ENCODE results near the gene CNOT4.
A peak's percentile ranks its signal among the peaks of the same experiment; 100 is the strongest.
"Not testable (repeated sequence)": the region's sequence is repeated elsewhere in the genome, so short reads cannot be mapped to it uniquely, and the experiment has no call there.

The CNOT4 gene

DNA sequence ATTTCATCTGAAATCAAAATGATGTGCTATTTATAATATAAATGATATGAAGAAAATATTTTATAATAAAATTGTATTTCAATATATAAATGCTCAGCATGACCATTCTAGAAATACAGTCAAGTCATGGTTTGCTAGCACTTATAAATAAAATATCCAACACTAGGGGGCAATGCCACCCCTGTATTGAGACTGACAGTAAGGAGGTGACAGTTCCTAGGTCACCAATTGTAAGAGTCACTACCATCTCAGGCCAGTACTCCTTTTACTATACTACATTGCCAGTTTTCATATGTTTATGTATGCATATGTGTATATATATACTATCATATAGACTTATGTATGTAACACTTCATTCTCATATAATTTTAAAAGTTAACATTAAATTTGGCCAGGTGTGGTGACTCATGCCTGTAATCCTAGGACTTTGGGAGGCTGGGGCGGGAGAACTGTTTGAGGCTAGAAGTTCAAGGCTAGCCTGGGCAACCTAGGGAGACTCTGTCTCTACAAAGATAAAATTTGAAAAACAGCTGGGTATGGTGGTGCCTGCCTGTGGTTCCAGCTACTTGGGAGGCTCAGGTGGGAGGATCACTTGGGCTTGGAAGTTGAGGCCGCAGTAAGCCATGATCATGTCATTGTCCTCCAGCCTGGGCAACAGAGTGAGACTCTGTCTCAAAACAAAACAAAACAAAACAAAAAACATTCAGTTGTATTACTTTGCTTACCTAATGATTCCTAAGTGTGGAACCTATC, 2.4 kb upstream of the CNOT4 start:
- no peak for DNase-seq

DNA sequence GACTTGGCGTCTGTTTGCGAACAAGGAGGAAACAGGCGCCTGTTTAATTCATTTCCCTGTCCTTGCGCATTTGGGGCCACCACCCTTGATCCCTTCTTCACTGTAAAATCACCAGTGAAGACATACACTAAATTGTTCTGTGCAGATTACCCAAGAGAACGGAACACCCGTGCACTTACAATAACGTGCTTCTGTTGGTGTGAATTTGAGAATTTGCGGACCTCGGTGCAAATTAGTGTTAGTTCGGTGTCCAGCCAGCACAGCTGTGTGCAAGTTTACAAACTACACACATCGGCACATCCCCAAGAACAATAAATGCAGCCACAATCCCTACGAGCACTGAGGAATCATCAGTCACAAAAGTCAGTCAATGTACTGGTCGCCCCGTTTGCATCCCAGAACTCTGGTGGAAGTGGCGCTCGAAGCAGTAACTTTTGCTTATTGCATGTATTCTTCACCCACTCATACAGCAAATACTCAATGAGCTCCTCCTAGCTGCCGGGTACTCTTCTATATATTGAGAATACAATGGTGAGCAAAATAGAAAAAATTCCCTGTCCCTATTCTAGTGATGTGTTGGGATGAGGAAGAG, 786 bp upstream of the CNOT4 start:
- no peak for DNase-seq

DNA sequence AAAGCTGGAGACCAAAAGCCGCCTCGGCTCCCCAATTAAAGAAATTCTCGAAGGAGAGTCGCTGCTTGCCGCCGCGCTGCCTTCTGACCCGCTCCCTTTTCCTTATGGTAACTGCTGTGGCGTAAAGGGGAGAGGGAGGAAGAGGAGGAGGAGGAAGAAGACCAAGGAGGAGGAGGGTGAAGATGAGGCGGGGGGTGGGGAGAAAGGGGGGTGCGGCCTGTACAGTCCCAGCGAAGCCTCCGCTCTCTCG, 388 bp downstream of the CNOT4 start:
- no peak for DNase-seq

DNA sequence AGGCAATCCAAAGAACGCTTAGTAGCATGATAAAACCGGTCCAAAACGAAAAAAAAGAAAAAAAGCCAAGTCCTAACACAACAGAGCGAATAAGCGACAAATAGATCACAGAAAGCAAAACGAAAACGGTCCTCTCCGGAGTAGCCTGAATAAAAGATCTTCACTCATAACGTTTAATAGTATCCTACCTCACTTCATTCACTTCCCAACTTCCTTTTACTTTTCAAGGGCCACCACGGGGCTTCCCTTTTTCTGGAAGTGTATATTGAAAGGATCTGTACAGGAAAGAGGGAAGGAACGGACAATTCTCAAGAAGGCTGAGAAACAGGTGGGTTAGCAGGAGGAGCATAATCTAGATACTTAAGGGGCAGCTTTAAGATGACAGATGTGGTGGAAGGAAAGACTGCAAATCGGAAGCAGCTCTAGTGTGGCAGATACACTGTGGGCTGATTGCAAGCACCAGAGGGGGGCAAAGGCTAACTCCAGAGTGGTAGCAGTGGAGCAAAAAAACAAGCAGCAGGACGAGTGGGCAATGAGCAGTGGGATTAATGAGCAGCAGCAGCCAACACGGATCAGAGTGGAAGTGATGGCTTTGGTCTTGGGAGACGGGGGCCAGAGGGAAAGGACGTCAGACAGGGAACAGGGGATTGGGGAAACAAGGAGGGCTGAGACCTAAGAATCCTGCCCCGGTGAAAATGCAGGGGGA, 866 bp downstream of the CNOT4 start:
- peak; percentile 2 to 7 for DNase-seq

GRCh38 chr7:135501402-135501801, 8.5 kb downstream of the CNOT4 start:
- no peak for DNase-seq

- no peak for DNase-seq
Observed at GRCh38 chr7:135499818-135500217, 10.1 kb downstream of the CNOT4 start.

GRCh38 chr7:135497161-135497560, 12.7 kb downstream of the CNOT4 start:
- DNase-seq = not testable (repeated sequence)

- no peak for DNase-seq
Observed at GRCh38 chr7:135493362-135493761, 16.5 kb downstream of the CNOT4 start.

- no peak for DNase-seq
Observed at GRCh38 chr7:135492151-135492550, 17.8 kb downstream of the CNOT4 start.

GRCh38 chr7:135490783-135491182, 19.1 kb downstream of the CNOT4 start:
- no peak for DNase-seq

- DNase-seq = no peak
Observed at GRCh38 chr7:135489791-135490190, 20.1 kb downstream of the CNOT4 start.

DNA sequence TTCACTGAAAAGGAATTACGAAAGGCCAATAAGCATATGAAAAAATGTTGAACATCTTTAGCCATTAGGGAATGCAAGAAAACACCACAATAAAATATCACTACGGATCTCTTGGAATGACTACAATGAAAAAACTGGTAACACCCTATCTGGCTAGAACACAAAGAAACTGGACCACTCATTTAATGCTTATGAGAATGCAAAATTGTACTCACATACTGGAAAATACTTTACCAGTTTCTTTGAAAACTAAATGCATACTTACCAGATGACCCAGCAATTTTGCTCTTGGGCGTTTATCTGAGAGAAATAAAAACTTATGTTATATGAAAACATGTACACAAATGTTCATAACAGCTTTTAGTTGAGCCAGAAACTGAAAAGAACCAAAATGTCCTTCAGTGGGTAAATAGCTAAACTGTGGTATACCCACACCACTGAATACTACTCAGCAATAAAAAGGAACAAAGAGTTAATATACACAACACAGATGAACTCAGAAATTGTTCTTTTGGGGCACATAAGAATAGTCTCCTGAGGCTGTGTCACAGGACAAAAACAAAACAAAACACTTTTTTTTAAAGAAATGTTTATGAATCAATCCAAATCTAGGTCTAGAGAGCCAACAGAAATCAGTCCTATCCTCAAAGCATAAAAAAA, 23.5 kb downstream of the CNOT4 start:
- DNase-seq = no peak

DNA sequence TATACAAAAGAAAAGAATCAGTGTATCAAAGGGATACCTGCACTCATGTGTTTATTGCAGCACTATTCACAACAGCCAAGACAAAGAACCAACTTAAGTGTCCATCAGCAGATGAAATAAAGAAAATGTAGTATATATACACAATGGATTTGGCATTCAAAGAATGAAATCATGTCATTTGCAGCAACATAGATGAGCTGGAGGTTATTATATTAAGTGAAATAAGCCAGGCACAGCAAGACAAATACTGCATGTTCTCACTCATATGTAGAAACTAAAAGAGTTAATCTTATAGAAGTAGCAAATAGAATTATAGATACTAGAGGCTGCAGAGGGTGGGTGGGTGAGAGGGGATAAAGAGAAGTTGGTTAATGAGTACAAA, 28.3 kb downstream of the CNOT4 start:
- DNase-seq = no peak

- DNase-seq = no peak
Observed at GRCh38 chr7:135480966-135481597, 28.8 kb downstream of the CNOT4 start.

- no peak for DNase-seq
Observed at GRCh38 chr7:135475521-135475920, 34.4 kb downstream of the CNOT4 start.

DNA sequence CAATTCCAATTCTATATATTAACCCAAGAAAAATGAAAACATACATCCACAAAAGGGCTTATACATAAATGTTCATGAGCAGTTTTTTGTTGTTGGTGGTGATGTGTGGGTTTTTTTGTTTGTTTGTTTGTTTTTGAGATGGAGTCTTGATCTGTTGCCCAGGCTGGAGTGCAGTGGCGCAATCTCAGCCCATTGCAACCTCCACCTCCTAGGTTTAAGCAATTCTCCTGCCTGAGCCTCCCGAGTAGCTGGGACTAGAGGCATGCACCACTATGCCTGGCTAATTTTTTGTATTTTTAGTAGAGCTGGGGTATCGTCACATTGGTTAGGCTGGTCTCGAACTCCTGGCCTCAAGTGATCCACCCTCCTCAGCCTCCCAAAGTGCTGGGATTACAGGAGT, 40.2 kb downstream of the CNOT4 start:
- DNase-seq = not testable (repeated sequence)

- DNase-seq = no peak
Observed at GRCh38 chr7:135467207-135467711, 42.6 kb downstream of the CNOT4 start.

DNA sequence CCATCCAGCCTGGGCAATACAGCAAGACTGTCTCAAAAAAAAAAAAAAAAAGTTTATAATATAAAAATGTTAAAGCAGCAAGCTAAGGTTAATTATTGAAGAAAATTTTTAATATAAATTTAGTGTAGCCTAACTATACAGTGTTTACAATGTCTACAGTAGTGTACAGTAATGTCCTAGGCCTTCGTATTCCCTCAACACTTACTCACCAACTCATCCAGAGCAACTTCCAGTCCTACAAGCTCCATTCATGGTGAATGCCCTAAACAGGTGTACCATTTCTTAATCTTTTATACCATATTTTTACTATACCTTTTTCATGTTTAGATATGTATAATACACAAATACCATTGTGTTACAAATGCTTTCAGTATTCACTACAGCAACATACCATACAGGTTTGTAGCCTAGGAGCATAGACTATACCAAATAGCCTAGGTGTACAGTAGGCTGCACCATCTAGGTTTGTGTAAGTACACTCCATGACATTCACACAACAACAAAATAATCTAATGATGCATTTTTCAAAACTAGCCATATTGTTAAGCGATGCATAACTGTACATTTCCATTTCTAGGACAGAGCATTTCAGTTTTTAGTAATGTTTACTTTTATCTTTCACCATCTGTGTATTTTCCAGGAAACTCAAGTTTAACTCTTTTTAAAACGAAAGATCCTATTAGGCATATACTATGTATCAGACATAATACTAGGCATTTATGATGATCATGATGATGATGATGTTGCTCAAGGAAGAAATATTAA, 43.3 kb downstream of the CNOT4 start:
- no peak for DNase-seq

DNA sequence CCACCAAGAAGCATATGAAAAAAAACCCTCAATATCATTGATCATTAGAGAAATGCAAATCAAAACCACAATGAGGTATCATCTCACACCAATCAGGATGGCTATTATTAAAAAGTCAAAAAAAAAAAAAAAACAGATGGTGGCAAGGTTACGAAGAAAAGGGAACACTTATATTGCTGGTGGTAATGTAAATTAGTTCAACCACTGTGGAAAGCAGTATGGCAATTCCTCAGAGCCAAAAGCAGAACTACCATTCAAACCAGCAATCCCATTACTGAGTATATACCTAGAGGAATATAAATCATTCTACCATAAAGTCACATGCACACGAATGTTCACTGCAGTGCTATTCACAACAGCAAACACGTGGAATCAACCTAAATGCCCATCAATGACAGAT, 46.0 kb downstream of the CNOT4 start:
- no peak for DNase-seq

DNA sequence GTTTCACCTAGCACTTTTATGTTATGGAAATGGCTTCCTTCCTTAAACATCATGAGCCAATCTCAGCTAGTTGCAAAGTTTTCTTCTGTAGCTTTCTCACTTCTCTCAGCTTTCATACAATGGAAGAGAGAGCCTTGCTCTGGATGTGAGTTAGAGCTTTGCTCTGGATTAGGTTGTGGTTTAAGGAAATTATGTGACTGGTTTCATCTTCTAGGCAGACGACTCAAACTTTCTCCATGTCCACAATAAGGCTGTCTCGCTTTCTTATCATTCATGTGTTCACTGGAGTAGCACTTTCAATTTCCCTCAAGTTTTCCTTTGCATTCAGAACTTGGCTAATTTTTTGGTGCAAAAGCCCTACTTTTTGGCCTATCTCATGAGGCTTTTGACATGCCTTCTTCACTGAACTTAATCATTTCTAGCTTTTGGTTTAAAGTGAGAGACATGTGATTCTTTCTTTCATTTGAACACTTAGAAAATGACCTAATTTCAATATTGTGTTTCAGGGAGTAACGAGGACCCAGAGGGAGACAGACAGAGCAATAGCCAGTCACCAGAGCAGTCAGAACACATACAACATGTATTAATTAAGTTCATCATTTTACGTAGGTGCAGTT, 49.8 kb downstream of the CNOT4 start:
- DNase-seq = no peak

- DNase-seq = no peak
Observed at GRCh38 chr7:135459076-135459475, 50.8 kb downstream of the CNOT4 start.

- DNase-seq = no peak
Observed at GRCh38 chr7:135454060-135454459, 55.8 kb downstream of the CNOT4 start.

All from stimulated activated CD4-positive, alpha-beta T cell treated with anti-CD3 and anti-CD28 coated beads, Interleukin-4, amount 100 ng/mL, for 4 hours (primary cell).